ENCODE results near the gene AOX1.

DNA sequence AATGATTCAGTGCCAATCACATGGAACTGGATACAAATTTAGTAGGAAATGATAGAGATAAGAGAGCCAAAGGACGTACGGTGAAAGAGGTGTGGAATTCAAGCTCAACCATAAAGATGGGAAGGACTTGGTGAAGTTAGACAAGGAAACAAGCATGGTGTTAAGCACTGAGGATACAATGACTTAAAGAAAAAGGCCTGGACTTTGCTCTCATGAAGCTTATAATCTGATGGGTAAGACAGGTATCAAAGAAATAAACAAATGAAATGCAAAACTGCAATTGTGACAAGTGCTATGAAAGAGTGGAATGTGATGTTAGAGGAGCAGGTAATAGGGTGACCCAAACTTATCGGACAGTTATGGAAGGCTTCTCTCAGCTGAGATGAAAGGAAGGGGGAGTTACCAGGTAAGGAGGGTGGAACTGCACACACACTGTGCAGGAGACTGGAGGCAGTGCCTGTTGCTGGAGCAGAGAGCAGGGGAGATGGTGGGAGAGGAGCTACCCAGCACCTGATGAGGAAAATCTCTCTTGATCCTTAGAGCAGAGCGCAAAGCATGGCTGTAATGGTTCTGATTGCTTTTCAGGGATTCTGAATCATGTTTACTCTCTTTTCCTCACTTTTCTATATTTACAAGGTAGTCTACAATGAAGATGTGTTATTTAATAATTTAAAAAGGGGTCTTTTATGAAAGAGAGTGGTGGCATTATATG, 118.3 kb downstream of the AOX1 start:
- TF ChIP-seq, protein P1, sequence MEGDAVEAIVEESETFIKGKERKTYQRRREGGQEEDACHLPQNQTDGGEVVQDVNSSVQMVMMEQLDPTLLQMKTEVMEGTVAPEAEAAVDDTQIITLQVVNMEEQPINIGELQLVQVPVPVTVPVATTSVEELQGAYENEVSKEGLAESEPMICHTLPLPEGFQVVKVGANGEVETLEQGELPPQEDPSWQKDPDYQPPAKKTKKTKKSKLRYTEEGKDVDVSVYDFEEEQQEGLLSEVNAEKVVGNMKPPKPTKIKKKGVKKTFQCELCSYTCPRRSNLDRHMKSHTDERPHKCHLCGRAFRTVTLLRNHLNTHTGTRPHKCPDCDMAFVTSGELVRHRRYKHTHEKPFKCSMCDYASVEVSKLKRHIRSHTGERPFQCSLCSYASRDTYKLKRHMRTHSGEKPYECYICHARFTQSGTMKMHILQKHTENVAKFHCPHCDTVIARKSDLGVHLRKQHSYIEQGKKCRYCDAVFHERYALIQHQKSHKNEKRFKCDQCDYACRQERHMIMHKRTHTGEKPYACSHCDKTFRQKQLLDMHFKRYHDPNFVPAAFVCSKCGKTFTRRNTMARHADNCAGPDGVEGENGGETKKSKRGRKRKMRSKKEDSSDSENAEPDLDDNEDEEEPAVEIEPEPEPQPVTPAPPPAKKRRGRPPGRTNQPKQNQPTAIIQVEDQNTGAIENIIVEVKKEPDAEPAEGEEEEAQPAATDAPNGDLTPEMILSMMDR (conservative IDR thresholded peaks at IDR 0.05; ENCODE audit: low read depth in 2 of 2): no peak
- TF ChIP-seq CREB1 (CRISPR knock-in tag; IDR thresholded peaks at IDR 0.05; ENCODE audit: low read depth) (no peak), POLR2AphosphoS5 (IDR thresholded peaks at IDR 0.05; ENCODE audit: low read depth) (no peak), EZH2 (IDR thresholded peaks at IDR 0.05; ENCODE audit: low read depth, unreplicated experiment) (no peak), ZNF331 (CRISPR knock-in tag; IDR thresholded peaks at IDR 0.05; ENCODE audit: low read depth) (no peak), JUNB (IDR thresholded peaks at IDR 0.05; ENCODE audit: unreplicated experiment) (no peak), NANOG (IDR thresholded peaks at IDR 0.05; ENCODE audit: borderline replicate concordance) (no peak), STAT1 (IDR thresholded peaks at IDR 0.05; ENCODE audit: unreplicated experiment) (no peak), EZH2phosphoT487 (IDR thresholded peaks at IDR 0.05; ENCODE audit: unreplicated experiment) (no peak), ZNF114 (CRISPR knock-in tag; IDR thresholded peaks at IDR 0.05) (no peak)
- TF ChIP-seq, protein P2, sequence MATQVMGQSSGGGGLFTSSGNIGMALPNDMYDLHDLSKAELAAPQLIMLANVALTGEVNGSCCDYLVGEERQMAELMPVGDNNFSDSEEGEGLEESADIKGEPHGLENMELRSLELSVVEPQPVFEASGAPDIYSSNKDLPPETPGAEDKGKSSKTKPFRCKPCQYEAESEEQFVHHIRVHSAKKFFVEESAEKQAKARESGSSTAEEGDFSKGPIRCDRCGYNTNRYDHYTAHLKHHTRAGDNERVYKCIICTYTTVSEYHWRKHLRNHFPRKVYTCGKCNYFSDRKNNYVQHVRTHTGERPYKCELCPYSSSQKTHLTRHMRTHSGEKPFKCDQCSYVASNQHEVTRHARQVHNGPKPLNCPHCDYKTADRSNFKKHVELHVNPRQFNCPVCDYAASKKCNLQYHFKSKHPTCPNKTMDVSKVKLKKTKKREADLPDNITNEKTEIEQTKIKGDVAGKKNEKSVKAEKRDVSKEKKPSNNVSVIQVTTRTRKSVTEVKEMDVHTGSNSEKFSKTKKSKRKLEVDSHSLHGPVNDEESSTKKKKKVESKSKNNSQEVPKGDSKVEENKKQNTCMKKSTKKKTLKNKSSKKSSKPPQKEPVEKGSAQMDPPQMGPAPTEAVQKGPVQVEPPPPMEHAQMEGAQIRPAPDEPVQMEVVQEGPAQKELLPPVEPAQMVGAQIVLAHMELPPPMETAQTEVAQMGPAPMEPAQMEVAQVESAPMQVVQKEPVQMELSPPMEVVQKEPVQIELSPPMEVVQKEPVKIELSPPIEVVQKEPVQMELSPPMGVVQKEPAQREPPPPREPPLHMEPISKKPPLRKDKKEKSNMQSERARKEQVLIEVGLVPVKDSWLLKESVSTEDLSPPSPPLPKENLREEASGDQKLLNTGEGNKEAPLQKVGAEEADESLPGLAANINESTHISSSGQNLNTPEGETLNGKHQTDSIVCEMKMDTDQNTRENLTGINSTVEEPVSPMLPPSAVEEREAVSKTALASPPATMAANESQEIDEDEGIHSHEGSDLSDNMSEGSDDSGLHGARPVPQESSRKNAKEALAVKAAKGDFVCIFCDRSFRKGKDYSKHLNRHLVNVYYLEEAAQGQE (IDR thresholded peaks at IDR 0.05; ENCODE audit: unreplicated experiment): no peak
- TF ChIP-seq, protein P3, sequence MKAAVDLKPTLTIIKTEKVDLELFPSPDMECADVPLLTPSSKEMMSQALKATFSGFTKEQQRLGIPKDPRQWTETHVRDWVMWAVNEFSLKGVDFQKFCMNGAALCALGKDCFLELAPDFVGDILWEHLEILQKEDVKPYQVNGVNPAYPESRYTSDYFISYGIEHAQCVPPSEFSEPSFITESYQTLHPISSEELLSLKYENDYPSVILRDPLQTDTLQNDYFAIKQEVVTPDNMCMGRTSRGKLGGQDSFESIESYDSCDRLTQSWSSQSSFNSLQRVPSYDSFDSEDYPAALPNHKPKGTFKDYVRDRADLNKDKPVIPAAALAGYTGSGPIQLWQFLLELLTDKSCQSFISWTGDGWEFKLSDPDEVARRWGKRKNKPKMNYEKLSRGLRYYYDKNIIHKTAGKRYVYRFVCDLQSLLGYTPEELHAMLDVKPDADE (IDR thresholded peaks at IDR 0.05): no peak
- TF ChIP-seq, protein P4, sequence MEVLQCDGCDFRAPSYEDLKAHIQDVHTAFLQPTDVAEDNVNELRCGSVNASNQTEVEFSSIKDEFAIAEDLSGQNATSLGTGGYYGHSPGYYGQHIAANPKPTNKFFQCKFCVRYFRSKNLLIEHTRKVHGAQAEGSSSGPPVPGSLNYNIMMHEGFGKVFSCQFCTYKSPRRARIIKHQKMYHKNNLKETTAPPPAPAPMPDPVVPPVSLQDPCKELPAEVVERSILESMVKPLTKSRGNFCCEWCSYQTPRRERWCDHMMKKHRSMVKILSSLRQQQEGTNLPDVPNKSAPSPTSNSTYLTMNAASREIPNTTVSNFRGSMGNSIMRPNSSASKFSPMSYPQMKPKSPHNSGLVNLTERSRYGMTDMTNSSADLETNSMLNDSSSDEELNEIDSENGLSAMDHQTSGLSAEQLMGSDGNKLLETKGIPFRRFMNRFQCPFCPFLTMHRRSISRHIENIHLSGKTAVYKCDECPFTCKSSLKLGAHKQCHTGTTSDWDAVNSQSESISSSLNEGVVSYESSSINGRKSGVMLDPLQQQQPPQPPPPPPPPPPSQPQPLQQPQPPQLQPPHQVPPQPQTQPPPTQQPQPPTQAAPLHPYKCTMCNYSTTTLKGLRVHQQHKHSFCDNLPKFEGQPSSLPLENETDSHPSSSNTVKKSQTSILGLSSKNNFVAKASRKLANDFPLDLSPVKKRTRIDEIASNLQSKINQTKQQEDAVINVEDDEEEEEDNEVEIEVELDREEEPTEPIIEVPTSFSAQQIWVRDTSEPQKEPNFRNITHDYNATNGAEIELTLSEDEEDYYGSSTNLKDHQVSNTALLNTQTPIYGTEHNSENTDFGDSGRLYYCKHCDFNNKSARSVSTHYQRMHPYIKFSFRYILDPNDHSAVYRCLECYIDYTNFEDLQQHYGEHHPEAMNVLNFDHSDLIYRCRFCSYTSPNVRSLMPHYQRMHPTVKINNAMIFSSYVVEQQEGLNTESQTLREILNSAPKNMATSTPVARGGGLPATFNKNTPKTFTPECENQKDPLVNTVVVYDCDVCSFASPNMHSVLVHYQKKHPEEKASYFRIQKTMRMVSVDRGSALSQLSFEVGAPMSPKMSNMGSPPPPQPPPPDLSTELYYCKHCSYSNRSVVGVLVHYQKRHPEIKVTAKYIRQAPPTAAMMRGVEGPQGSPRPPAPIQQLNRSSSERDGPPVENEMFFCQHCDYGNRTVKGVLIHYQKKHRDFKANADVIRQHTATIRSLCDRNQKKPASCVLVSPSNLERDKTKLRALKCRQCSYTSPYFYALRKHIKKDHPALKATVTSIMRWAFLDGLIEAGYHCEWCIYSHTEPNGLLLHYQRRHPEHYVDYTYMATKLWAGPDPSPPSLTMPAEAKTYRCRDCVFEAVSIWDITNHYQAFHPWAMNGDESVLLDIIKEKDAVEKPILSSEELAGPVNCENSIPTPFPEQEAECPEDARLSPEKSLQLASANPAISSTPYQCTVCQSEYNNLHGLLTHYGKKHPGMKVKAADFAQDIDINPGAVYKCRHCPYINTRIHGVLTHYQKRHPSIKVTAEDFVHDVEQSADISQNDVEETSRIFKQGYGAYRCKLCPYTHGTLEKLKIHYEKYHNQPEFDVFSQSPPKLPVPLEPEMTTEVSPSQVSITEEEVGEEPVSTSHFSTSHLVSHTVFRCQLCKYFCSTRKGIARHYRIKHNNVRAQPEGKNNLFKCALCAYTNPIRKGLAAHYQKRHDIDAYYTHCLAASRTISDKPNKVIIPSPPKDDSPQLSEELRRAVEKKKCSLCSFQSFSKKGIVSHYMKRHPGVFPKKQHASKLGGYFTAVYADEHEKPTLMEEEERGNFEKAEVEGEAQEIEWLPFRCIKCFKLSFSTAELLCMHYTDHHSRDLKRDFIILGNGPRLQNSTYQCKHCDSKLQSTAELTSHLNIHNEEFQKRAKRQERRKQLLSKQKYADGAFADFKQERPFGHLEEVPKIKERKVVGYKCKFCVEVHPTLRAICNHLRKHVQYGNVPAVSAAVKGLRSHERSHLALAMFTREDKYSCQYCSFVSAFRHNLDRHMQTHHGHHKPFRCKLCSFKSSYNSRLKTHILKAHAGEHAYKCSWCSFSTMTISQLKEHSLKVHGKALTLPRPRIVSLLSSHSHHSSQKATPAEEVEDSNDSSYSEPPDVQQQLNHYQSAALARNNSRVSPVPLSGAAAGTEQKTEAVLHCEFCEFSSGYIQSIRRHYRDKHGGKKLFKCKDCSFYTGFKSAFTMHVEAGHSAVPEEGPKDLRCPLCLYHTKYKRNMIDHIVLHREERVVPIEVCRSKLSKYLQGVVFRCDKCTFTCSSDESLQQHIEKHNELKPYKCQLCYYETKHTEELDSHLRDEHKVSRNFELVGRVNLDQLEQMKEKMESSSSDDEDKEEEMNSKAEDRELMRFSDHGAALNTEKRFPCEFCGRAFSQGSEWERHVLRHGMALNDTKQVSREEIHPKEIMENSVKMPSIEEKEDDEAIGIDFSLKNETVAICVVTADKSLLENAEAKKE (CRISPR knock-in tag; IDR thresholded peaks at IDR 0.05): no peak

All from GM23338 (cell line).